Measurements from ENCODE around the gene SCN7A.
"Not testable (repeated sequence)": the region's sequence is repeated elsewhere in the genome, so short reads cannot be mapped to it uniquely, and the experiment has no call there.

GRCh38 chr2:166455823-166456222 lies 38.2 kb downstream of the SCN7A start:
- TF ChIP-seq CTCF, POLR2A (IDR thresholded peaks at IDR 0.05): not testable (repeated sequence)
